Breast epithelium (tissue), 3 donors: Measurements from ENCODE around the gene GTF2H4.

Source experiments
- CTCF ChIP-seq, 3 donors: fragments of 450-650 bp; IDR thresholded peaks; one replicate each; pipeline ENCODE4 v1.5.1; 2016 to 2017; ENCODE audit warnings: antibody characterized with exemption in 3 of 3, mild to moderate bottlenecking in 3 of 3, moderate library complexity in 3 of 3
- POLR2A ChIP-seq: fragments of 450-650 bp; IDR thresholded peaks from one replicate; pipeline ENCODE4 v1.6.1; 2016; ENCODE audit warnings: antibody characterized with exemption, mild to moderate bottlenecking, moderate library complexity
- POLR2AphosphoS5 ChIP-seq, 3 donors: sonication (generic); formaldehyde crosslinking; IDR thresholded peaks; one replicate each; pipeline ENCODE4 v1.6.1; 2017; ENCODE audit warnings: antibody characterized with exemption in 3 of 3

GRCh38 chr6:30882204-30882758, 25.7 kb upstream of the GTF2H4 start:
- TF ChIP-seq CTCF (IDR thresholded peaks at IDR 0.05) = no peak
- no peak for TF ChIP-seq POLR2AphosphoS5 (IDR thresholded peaks at IDR 0.05)
- TF ChIP-seq POLR2A = no peak
